KBM-7 (cell line): Measurements from ENCODE around the gene SMG9.

Experiments used
- DNase-seq: peaks from one replicate; pipeline ENCODE4 v3.0.0-alpha.2; 2015
- in situ Hi-C: fragments of 300-500 bp; cut with MboI; formaldehyde crosslinking; loops from 2 replicates; pipeline ENCODE4 v1.14.3; 2020; ENCODE audit warnings: low sequenced_read_pairs, low pct_unique_long_range_greater_than_20kb, mixed read lengths

SMG9 gene

GRCh38 chr19:43762814-43763213, 8.1 kb upstream of the SMG9 start:
- DNase-seq: no peak
- in situ Hi-C loops: no loop called here

DNA sequence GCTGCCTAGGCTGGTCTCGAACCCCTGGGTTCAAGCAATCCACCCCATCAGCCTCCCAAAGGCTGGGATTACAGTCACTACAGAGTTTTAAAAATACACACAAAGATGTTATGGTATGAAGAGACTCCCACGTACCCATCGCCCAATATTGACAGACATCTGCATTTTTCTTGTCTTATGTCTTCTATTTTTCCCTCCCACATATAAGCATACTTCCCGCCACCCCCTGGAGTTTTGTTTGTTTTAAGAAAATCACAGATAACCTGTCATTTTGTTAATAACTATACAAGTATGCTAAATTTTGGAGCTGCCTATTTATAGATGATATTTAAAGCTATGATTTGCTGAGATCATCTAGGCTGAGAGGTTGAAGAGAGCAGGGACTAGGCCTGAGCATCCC, 6.2 kb upstream of the SMG9 start:
- in situ Hi-C loops: no loop called here
- DNase-seq: no peak

DNA sequence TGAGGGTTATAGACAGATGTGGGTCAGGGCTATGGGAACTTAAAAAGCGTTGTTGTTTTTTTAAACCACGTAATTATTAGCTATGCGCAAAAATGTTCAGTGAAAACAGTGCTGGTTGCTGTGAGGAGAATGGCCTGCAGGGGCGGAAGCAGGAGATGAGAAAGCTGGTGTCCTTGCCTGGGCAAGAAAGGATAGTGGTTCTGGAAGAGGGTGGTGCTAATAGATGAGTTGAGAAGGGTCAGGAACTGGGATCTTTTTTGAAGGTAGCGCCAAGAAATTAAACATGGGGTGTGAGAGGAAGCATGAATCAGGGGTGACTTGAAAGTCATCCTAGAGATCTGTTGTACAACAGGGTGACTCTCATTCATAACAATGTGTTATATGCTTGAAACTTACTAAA, 4.8 kb upstream of the SMG9 start:
- in situ Hi-C loops: no loop called here
- DNase-seq: no peak

GRCh38 chr19:43755256-43755801, 567 bp upstream of the SMG9 start:
- in situ Hi-C loops: no loop called here
- peak; percentile 77 for DNase-seq

GRCh38 chr19:43754253-43754502, 584 bp downstream of the SMG9 start:
- DNase-seq: no peak
- in situ Hi-C loops: no loop called here

DNA sequence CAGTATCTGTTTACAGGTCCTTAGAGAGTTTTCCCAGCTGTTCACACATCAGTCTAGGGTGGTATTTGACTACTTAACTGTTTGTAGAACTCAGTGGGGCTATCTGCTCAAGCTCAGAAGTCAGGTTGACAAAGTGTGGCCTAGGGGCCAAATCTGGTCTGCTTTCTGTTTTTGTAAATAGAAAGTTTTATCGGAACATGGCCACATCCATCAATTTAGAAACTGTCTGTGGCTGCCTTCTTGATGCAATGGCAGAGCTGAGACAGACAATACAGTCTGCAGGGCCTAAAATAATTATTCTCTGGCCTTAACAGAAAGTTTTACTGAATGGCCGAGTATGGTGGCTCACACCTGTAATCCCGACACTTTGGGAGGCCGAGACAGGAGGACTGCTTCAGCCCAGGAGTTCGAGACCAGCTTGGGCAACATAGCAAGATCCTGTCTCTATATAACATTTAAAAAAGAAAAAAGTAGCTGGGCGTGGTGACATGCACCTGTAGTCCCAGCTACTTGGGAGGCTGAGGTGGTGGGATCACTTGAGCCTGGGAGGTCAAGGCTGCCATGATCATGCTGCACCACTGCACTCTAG, 2.4 kb downstream of the SMG9 start:
- in situ Hi-C loops: no loop called here
- no peak for DNase-seq

DNA sequence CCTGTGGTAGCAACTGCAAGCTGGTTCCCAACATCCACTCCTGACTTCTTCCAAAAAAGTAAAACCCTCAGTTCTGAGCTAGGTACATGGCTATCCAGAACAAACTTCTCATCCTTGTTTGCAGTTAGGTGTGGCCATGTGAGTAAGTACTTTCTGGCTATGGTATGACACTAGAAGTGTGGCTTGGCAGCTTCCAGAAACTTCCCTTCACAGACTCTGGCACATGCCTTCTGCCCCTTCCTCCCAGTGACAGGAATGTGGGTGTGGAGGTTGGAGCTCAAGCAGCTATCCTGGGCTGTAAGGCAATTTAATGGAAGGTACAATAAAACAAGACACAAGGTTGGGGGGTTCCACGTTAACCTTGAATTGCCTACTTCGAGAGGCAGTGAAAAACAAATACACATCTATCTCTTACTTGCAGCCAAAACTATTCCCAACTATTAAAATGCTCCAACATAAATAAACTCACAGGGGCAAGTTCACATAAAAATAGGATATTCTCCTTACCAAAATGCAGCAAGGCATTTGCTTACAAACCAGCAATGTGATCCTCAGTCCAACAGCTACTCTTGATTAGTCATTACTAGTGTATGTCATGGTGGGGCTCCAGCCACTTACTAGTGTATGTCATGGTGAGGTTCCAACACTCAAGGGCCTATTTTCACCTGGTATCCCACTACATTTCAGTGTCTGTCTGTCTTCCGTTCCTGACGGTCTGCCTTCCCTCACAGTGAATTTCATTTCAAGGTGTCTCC, 3.1 kb downstream of the SMG9 start:
- in situ Hi-C loops: no loop called here
- DNase-seq: no peak

DNA sequence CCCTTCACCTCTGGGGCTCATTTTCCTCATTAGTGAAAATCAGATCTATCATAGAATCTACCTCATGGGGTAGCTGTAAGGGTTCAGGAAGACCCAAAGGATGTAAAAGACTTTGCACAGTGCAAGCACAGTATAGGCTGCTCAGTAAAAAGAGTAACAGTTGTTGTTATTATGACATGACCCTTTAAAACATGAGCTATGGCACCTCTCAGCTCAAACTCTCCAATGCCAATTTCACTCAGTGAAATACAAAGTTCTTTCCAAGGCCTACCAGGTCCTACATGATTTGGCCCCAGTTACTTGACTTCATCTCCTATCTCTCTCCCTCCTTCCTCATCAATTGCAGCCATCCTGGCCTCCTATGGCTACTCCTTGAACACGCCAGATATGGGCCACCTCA, 4.9 kb downstream of the SMG9 start:
- in situ Hi-C loops: no loop called here
- no peak for DNase-seq

- no peak for DNase-seq
- in situ Hi-C loops: no loop called here
These were observed 5.6 kb downstream of the SMG9 start for GRCh38 chr19:43749152-43749551.

DNA sequence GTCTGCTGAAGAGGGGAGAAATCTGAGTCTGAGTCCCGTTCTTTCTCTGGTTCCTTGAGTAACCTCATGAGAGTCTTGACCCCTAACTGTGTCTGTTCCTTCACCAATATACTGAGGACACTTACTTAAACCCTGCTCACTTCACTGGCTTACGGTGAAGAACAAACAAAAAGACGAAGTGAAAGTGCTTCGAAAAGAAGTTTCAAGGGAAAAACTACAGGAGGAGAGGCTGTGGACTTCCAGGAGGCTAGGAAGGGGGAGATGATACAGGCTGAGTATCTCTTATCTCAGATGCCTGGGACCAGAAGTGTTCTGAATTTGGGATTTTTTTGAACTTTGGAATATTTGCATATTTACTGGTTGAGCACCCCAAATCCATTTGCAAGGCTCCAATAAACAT, 6.1 kb downstream of the SMG9 start:
- DNase-seq: no peak
- in situ Hi-C loops: no loop called here

GRCh38 chr19:43748205-43748594, 6.6 kb downstream of the SMG9 start:
- in situ Hi-C loops: no loop called here
- no peak for DNase-seq

- in situ Hi-C loops: no loop called here
- no peak for DNase-seq
These were observed 7.1 kb downstream of the SMG9 start for GRCh38 chr19:43747557-43748204.

DNA sequence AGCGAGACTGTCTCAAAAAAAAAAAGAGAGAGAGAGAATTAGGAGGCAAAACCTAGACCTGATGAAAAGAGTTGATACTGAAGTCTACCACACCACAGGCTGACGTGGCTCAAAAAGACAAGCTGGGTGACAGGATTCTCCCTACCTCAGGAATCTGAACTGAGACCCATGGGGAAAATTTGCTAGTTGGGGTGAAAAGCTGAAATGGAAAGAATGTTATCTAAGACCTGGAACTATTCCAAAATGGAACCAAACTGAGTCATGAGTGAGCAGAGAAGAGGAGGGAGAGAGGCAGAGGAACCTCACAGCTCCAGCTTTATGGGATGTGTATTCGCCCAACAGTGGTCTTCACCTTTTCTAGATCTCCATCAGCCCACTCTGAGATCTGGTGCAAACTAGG, 11.7 kb downstream of the SMG9 start:
- in situ Hi-C loops: no loop called here
- DNase-seq: no peak

DNA sequence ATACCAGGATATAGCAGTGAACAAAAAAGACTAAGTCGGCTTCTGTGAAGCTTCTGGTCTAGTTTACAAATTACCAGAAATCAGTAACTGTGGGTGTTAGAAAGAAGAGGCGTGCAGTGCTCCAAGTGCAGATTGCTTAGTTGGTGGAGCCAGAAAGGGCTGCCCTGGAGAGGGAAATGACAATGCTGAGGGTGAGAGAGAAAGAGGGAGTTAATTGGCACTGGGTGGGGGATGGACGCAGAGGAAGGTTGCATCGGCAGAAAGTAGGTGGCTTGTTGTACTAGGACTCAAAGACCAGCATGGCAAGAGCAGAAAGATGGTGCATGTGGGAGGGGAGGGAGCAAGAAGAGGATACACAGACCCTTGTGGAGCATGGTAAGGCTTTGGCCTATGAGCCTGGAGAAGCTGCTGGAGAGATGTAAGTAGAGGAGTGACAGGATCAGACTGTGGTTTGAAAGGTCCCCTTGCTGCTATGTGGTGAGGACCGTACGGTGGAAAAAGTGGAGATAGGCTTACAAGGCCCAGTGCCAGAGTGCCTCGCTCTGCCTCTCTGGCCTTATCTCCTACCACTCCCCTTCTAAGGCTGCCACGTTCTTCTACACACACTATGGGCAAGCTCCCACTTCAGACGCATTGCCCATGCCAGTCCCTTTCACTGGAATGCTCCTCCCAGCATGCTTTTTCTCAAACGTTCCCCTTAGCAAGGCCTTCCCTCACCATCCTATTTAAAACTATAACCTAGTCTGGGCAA, 13.5 kb downstream of the SMG9 start:
- no peak for DNase-seq
- in situ Hi-C loops: no loop called here

DNA sequence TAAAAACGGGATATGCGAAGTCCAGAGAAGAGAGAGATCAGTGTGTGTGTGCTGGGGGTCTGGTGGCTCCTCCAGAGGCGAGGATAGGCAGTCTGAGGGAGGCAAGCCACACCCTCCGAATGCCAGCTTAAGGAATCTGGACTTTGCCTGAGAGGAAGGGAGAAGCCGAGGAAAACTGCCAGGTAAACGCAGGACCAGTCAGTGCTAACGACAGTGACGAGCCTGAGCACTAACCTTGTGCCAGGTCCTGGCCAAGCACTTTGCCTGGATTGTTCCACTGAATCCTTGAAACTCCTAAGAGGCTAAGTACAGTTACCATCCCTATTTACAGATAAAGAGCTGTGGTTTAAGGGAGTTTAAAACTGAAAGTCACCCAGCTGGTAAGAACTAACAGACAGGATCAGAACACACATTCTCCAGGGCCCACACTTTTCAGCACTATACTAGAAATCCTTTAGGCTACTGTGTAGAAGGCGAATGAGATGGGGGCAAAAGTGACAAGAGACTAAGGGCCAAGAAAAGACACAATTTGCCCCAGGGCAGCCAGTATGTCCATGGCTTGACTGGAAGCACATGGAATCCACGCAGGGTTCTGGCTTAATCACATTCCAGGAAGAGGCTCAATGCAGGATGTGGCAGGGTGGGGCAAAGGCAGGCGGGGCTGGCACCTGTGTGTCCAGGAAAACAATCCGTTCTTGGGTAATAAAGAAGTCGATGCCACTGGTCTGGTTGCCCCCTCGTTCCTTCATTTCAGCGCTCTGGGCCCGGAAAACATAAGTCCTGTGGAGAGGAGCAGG, 15.1 kb downstream of the SMG9 start:
- in situ Hi-C loops: no loop called here
- DNase-seq: no peak

DNA sequence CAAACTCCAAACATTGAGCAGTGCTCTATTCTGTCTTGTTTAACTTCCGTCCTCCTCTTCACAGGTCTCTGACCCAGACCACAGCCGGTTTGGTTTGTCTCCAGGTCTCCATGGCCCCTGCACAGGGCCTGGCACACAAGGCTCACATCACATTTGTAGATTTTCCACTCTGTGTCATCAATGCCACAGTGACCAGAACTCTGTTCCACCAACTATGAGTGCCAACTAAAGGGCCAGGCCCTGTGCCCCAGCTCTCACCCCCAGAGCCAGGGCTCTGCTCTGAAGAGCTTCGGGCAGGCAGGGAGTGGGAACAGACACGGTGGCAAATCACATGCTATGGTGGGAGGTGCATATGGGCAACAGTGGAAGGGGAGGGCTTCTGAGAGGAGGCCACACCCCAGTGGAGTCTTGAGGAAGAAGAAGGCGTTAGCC, 16.0 kb downstream of the SMG9 start:
- in situ Hi-C loops: no loop called here

DNA sequence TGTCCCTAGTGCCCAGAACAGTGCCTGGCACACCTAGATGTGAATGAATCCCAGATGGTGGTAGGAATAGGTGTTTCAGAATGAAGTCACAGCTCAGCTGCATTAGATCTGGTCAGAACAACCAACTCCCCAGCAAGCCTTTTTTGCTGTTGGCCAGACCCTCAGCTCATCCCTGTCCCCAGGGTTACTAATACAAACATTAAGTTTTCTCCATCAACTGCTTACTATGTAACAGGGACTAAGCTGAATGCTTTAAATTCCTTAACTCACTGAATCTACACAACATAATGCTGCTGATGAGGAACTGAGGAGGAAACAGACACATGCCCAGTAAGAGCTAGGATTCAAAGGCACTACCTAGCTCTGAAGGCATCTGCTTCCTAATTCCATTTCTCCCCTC, 18.8 kb downstream of the SMG9 start:
- DNase-seq: no peak
- in situ Hi-C loops: no loop called here

More for the DNA sequence above, 16.0 kb downstream of the SMG9 start:
- DNase-seq: no peak

- in situ Hi-C loops: no loop called here
- DNase-seq: no peak
These were observed 19.7 kb downstream of the SMG9 start for GRCh38 chr19:43735013-43735412.

GRCh38 chr19:43731846-43732245, 22.9 kb downstream of the SMG9 start:
- no peak for DNase-seq
- in situ Hi-C loops: no loop called here
